HG02973 (cell line): ENCODE data around the gene FXYD2.

Experiments
- ATAC-seq: cut with Tn5 transposase; IDR thresholded peaks from one replicate; pipeline ENCODE4 v1.9.1; 2021; ENCODE audit warnings: moderate library complexity; ENCODE audit not compliant: unreplicated experiment

Gene FXYD2

GRCh38 chr11:117859061-117859460 is 34.5 kb upstream of the FXYD2 start:
- ATAC-seq = no peak

- no peak for ATAC-seq
Observed at GRCh38 chr11:117857734-117858414, 33.3 kb upstream of the FXYD2 start.

GRCh38 chr11:117855912-117856651 is 31.5 kb upstream of the FXYD2 start:
- no peak for ATAC-seq

DNA sequence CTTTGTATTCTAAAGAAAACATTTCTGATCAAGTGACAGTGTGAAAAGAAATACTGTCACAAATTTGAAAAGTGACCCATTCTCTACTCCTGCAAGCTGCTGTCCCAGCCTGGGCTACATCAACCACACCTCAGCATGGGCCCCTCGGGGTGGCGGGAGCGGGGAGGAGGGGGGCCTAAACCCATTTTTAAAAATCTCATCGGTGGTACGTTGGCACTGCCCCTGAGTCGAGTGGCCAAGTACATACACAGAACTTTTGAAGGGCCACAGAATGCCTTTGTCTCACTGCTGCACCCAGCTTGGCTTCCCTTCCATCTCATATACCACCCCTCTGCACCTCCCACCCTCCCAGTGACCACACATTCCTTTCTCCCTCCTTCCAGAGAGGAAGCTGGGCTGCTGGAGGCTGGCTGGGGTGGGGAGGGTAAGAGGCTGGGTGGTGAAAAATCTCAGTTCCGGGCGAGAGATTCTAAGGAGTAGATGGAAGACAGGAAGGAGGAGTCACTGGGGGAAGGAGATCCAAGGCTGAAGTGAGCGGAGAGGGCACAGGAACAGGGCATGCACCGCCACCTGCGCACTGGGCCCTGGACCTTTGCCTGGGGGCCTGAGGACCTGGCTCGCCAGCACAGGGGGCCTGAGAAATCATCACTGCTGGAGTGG is 30.8 kb upstream of the FXYD2 start:
- no peak for ATAC-seq

DNA sequence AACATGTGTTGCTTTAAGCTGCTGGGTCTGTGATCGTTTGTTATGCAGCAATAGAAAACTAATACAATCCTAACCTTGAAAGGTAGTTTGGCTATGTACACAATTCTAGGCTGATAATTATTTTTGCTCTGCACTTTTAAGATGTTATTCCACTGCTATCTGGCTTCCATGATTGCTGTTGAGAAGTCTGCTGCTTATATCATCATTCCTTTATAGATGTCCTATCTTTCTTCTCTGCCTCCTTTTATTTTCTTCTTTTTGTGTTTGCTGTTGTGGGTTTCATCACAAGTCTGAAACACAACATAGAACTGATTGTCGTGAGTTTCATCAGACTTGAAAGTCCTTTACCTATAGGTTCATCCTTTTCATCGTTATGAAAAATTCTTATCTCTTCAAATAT is 27.8 kb upstream of the FXYD2 start:
- no peak for ATAC-seq

DNA sequence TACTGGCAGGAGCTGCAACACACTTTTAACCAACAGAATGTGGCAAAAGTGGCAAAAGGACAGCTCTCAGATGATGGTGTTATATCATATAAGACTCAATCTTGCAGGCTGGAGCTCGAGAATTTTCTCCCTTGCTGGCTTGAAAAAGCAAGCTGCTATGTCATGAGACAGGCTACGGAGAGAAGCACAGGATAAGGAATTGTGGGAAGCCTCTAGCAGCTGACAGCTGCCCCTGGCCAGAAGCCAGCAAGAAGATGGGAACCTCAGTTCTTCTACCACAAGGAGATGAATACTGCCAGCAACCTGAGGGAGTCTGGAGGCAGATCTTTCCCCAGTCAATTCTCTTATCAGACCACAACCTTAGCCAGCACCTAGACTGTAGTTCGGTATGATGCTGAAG is 27.3 kb upstream of the FXYD2 start:
- ATAC-seq = no peak

DNA sequence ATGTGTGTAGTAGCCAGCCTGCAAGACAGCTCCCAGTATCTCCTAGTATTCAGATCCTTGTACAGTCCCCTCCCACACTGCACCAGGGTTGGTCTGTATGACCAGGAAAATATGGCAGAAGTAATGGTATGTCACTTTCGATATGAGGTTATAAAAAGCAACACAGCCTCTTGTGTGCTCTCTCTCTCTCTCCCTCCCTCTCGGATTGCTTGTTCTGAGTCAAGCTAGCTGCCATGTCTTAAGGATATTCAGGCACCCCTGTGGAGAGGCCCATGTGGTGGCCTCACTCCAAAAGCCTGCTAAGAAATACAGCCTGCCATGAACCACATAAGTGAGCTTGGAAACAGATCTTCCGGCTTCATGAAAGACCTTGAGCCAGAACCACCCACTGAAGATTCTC is 26.6 kb upstream of the FXYD2 start:
- ATAC-seq = no peak

DNA sequence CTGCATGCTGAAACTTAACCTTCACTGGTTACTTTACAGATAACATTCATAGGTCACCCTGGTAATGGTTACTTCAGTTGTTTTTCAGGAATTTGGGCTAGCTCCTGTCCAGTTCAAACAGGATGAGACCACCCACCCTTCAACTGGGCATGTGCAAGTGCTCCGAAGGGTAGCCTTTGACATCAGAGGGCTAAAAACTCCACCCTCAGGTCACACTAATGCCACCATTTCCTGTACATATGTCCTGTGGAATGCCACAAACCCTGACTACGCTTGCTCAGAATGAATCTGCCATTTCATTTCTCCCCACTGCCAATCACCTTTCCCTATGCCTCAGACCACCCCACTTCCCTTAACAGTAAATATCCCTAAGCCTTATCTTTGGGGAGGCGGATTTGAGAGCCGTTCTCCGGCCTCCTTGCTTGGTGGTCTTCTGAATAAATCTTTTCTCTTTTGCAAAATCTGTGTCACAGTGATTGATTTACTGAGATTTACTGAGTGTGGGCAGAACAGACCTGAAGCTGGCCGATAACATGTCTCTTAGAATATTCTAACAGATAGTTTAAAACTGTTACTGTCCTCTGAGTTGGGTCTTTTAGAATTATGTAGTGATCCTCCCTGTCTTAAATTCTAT is 25.4 kb upstream of the FXYD2 start:
- ATAC-seq = no peak

DNA sequence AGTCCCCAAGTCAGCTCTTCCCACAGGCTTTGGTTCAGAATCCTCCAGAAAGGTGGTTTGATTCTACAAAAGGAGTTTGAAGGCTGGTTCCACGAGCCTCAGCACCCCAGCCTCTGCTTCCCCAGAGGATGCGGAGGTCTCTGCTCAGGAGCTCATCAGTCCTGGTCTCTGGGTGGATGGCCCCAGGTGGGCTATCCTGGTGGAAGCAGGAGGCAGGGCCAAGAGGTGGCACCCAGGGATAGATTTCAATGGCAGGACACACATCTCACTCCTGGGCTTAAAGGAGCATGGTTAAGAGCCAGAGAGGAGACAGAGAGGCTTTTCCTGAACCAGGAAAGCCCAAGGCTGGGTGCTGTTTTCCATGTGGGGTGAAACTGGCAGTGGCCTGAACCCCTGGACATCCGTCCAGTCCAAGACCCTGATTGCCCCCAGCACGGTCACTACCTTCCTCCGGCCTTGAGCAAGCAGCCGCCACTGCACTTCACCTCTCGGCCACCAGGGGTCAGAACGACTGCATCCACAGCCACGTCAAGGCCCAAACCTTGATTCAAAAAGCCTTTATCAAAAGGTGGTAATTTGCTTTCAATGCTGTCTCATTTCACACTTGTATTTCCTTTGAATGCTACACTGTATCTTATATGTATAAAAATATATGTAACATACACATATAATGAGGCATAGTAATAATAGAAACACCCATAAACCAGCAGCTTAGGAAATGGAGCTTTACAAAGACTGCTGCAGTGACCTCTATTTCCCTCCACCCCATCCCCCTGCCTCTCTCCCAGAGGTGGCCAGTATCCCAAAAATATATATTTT is 19.3 kb upstream of the FXYD2 start:
- no peak for ATAC-seq

GRCh38 chr11:117842131-117842941 is 17.8 kb upstream of the FXYD2 start:
- ATAC-seq = no peak

DNA sequence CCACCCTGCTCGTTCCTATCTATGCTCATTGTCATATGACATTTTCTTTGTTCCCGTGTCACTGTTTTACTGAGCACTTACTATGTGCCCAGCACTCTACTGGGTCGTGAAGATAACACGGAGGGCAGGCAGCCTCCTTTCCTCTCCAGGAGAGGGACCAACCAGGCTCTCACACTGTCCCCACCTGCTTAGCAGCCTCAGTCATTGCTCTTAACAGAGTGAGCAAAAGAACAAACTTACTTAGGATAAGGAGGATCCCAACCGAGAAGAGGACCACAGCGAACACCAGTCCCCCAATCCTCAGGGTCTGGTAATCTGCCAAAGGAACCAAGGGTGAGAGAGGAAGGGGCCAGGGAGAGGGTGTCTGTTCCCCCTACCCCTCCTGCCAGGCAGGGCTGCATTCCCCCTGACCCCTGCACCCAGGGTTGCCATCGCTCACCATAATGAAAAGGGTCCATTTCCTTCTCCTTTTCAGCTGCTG is 17.0 kb upstream of the FXYD2 start:
- ATAC-seq = no peak

DNA sequence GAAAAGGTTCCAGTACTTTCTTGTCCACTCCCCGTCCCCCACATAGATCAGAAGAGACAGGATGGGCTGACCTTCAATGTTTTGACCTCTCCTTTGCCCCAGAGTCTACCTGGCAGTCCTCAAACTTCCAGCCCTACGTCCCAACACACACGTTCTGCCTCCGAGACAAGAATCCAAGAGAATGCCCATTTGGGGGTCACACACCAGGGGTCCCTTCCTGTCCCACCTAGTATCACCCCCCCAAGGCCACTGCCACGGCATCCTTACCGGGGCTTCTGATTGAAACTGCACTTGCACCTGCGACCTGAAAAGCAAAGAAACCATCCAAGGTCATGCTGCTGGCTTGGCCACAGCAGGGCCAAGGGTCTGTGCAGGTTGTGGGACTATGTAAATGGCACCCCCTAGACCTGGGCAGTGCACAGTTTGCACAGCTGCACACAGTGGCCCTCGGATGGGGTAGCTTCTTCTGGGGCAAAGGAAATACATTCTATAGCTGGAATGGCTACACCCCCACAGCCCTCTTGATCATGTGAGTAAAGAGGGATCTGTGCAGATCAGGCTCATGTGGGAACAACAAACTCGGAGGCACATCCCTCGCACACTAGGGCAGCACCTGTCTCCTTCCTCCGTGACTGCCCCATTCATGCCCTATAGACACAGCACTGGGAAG is 16.5 kb upstream of the FXYD2 start:
- ATAC-seq = no peak

DNA sequence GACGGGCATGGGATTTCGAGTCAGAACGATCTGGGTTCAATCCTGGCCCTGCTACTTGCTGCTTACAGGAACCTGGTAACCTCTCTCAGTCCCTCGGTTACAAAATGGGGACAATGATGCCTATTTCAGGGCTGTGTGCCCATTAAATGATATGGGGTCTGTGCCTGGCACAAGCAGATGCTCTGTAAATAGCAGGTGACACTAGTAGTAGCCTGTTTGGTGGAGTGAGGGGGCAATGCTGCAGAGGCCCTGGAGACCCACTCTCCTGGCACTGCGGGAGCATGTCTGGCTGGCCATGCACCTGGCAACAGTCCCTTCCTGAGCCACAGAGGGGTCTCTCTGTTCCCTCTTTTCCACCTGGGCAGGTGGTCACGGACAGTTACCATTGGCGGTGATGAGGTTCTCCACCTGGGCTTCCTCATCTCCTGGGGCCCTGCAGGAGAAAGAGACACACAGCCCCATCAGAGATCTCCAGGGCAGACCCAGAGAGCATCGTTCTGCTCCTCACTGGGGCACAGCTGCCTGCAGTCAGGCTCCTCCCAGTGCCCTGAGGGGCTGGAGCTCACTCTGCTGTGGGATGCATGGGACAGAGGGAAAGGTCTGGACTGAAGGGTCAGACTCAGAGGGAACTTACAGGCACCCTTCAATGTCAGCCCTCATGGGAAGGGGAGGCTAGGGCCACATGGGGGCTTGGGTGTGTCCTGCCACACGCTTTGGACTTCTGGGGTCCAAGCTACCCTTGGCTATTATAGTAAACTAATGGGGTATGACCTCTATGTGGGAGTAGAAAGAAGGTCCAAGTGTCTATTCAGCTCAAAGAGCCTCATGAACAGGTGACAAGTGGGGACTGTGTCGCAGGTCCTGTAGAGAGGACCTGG is 15.6 kb upstream of the FXYD2 start:
- ATAC-seq = no peak

DNA sequence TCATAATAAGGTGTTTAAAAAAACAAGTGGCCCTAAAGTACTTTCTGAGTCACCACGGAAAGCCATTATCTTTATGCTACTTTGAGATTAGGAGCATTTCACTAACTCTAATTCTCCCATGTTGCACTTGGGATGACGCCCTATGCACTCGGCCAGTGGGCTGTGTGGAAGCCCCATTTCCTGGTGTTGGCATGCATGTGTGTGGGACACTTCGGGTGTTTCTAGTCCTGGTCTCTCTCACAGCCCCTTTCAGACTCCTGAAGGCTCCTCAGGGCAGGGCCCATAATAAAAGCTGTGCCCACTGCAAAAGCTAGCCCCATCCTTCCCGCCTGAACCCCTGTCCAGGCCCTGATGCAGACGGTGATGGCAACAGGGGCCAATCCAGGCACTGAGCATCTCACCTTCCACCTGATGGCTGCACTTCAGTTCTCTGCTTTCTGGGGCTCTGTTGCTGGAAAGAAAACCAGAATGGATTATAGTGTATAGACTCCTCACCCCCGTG is 14.9 kb upstream of the FXYD2 start:
- no peak for ATAC-seq

GRCh38 chr11:117838901-117839300 is 14.4 kb upstream of the FXYD2 start:
- no peak for ATAC-seq

- ATAC-seq = no peak
Observed at GRCh38 chr11:117837791-117838190, 13.2 kb upstream of the FXYD2 start.

- ATAC-seq = no peak
Observed at GRCh38 chr11:117837070-117837776, 12.7 kb upstream of the FXYD2 start.
